HG02852 (cell line): Measurements from ENCODE around the gene EOLA2.
"Not testable (repeated sequence)": the region's sequence is repeated elsewhere in the genome, so short reads cannot be mapped to it uniquely, and the experiment has no call there.

Source experiments
- ATAC-seq: cut with Tn5 transposase; IDR thresholded peaks from one replicate; pipeline ENCODE4 v1.9.1; 2021; ENCODE audit warnings: mild to moderate bottlenecking, moderate library complexity; ENCODE audit not compliant: unreplicated experiment

The EOLA2 gene

DNA sequence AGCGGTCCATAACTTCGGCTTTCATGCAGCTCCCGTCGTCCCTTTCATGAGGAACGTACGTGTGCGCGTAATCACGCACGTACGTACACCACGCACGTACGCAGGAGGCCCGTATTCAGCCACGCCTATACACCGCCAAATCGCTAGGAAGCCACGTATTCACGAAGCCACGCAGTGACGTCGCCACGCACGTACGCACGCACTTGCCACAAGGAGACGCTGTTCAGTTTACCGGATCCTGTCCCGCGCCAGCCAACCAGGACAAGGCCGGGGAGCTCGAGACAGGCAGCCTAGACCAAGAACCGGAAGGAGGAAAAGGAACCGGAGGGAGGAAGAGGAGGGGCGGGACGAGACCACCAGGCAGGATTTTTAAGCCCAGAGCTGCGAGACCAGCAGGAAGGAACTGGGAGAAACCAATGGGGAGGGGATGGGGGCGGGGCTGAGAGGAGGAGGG lies at the start of gene EOLA2:
Gene EOLA2 (minus strand): TSS at position 65 of the 454 bp plus-strand sequence. CDS start 4,617 bp downstream, outside the sequence.
- peak; percentile 65 for ATAC-seq

DNA sequence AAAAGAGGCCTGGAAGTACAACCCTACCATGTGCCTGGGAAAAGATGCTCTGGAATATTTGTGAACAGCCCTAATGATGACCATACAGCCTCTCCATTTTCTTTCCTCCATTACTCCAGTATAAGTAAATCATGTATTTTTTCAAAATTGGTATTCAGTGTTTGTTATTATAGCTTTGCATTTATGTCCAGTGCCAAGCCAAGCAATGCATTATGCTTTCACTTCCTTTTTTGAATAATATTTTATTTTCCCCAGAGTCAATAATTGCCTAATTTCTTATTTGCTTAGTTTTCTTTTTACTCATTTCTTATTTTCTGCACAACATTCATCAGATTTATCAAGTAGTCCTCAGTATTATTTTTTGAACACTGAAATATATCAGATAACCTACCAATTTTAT lies 49.3 kb upstream of the EOLA2 start:
- no peak for ATAC-seq

GRCh38 chrX:149984411-149984810 lies 46.1 kb upstream of the EOLA2 start:
- ATAC-seq, result no peak

DNA sequence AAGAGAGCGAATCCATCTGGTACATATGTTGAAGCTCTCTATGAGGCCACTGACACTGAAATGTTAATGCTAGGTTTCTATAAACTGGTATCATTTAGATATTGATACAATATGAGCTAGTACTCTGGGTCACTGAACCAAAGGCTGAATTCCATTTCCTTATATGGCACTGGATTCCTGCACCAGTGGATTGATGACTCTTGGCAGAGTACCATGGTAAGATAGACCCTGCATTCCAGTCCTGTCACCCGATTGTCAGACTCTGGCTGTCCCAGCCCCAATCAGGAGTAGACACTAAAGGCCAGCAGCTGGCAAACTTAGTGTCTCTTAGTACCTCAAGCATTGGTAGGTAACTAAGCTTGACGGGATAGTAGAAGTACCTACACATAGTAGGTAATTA lies 44.0 kb upstream of the EOLA2 start:
- ATAC-seq, result no peak

DNA sequence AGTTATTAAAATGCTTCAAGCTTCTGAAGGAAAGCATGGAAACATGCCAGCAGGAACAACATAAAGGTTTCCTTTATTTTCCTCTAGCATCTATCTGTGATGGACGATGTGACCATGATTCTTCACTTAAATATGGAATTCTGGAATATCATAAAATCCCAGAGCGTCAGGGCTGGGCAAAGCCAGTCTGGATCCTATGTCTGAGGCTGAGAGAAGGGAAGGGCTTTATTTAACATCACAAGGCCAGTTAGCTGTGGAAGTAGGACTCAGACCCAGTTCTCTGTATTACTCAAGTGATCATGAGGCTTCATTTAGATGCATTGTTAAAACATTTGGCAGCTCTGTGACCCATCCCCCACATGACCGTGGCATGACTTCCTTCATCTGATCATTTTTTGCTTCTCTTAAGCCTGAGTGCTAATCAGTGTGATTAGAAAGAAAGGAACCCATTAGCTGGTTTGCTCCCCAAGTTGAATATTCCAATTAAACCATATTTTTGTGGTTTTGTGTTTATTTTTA lies 40.9 kb upstream of the EOLA2 start:
- no peak for ATAC-seq

DNA sequence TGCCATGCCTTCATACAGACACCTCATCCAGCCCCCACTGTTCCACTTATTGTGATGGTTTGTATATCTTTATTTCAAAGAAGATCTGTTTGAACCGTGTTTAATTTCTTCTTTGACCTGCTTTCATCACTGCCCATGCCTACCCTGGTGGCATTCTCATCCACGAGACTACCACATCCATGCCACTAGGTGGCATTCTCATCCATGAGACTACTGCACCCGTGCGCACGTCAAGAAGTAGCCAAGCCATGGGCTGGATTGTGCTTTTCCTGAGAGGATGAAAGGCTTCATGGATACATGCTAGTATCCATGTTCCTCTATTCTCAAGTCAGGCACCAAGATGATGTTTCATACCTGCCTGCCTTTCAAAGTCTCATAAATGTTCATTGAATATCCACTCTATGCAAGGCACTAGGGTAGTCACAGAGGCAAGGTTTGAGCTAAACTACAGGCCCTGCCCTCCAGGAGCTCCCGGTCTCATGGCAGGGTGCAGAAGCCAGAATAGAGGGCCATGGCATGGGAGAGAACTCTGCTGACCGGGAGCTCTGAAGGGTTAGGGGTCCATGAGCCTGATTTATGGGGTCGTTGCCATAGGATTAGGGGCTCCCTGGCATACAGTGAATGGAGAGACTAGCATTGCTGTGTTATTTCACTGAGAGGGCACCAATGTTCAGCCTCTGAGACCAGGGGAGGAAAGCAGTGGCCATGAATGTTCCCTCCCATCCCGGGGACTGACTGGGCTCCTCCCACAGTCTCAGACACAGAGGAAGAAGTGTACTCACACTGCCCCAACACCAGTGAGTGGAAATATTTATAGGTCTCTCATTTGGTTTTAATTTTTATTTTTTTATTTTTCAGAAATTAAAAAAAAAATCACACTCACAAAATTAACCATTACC lies 24.8 kb upstream of the EOLA2 start:
- ATAC-seq, result peak; percentile 83

GRCh38 chrX:149962010-149962409 lies 23.7 kb upstream of the EOLA2 start:
- ATAC-seq, result no peak

- ATAC-seq, result no peak
Measured at GRCh38 chrX:149961572-149961971, 23.3 kb upstream of the EOLA2 start.

DNA sequence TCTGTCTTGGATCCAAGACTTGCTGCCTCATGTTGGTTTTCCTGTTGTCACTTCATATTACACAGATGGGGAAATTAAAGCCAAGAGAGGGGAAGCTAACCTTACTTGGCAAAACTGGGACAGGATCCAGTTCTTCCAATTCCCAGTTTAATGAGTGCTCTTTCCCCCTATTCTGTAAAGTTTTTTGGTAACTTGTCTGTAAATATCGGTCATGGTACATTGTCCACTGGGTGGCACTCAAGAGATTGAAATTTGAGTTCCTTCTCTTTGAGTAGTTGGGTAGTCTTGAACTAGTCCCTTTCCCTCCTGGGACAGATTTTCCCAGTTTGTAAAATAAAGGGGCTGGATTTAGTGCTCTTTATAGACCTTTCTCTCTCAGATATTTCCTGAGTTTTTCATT lies 12.4 kb upstream of the EOLA2 start:
- ATAC-seq, result no peak

DNA sequence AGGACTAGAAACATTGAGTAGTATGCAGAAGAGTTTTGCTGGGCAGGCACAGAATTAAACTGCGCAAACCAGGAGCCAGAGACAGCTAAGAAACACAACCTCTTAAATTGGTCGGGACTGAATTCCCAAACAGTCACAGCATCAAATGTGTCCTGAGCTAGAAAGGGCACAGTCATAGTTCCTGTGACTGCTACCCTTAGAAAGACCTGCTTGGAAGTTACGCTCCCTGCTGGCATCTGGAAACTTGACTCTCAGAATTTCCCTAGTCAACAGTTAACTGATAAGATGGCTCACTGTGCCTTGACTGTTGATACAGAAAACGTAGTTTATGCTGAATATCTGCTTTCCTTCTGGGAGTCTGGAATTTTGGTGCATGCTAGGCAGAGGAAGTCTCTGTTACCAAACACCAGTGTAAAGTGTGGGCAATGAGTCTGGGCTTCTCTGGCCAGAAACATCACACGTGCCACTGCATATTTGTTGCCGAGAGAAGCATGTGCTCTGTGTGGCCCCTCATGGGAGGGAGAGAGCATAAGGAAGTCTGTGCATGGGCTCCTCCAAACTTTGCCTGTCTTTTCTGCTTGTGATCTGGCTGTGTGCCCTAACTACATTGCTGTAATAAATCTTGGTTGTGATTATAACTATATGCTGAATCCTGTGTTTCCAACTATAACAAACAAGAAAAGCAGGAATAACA lies 11.6 kb upstream of the EOLA2 start:
- ATAC-seq, result no peak

GRCh38 chrX:149948016-149948415 lies 9.7 kb upstream of the EOLA2 start:
- ATAC-seq, result no peak

DNA sequence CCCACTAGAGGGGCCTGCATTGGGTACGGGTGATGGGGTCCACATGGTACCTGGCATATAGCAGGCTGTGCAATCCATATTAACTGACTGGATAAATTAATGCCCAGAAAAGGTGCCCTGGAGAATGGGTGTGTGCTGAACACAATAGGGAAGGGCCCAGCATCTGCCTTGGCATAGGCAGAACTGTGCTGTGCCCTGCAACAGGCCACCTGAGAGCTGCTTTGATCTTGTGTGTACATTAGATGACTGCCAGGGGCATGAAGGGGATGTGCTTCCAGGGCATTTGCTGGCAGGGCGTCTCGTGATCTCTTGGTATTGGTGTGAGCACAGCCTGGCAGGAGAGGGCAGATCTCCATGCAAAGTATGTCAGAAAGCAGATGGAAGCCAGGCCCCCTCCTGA lies 8.6 kb upstream of the EOLA2 start:
- not testable (repeated sequence) for ATAC-seq

GRCh38 chrX:149945820-149946219 lies 7.5 kb upstream of the EOLA2 start:
- not testable (repeated sequence) for ATAC-seq

GRCh38 chrX:149945087-149945670 lies 6.9 kb upstream of the EOLA2 start:
- not testable (repeated sequence) for ATAC-seq

DNA sequence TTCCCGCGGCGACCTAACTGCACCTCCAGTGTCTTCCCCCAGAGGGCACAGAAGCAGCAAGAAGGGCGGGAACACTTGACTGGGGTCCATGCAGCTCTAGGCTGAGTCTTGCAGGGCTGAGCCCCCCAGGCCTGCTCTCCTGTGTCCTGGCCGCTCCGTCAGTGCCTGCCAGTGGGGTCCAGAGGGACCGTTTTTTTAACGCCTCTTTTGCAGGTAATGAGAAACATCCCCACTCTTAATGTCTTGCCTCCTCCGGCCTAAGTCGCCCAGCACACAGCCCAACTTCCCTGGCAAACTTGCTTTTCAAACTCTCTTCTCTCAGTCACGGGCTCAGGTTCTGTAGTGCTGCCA lies 2.4 kb upstream of the EOLA2 start:
- ATAC-seq, result not testable (repeated sequence)

DNA sequence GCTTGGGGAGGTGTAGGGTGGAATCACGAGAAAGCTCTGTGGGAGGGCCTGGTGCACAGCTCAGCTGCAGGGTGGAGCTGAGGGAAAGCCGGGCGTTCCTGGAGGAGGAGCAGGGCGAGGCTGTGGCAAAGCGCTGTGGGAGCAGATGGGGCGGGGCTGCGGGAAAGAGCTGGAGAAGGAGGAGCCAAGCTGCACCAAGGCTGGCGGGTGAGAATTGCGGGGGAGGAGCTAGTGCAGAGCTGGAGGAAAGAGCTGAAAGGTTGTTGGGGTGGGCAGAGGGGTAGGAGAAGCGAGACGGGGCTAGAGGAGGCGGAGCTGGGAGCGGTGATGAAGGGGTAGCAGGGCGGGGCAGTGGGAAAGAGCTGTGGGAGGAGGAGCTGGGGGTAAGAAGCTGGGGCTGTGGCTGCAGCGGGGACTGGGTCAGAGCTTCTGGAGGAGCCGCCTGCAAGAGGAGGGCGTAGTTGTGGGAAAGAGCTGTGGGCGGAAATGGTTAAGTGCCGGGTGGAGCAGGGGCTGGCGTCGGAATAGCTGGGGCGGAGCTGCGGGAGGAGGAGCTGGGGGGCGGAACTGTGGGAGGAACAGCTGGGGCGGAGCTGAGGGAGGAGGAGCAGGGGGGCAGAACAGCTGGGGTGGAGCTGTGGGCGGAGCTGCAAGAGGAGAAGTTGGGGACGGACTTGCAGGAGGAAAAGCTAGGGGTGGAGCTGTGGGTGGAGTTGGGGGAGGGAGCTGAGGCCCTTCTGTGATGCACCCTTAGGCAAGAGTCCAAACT lies 1.8 kb upstream of the EOLA2 start:
- peak; percentile 44 for ATAC-seq

- peak; percentile 7 for ATAC-seq
Measured at GRCh38 chrX:149939655-149939904, 1.3 kb upstream of the EOLA2 start.

DNA sequence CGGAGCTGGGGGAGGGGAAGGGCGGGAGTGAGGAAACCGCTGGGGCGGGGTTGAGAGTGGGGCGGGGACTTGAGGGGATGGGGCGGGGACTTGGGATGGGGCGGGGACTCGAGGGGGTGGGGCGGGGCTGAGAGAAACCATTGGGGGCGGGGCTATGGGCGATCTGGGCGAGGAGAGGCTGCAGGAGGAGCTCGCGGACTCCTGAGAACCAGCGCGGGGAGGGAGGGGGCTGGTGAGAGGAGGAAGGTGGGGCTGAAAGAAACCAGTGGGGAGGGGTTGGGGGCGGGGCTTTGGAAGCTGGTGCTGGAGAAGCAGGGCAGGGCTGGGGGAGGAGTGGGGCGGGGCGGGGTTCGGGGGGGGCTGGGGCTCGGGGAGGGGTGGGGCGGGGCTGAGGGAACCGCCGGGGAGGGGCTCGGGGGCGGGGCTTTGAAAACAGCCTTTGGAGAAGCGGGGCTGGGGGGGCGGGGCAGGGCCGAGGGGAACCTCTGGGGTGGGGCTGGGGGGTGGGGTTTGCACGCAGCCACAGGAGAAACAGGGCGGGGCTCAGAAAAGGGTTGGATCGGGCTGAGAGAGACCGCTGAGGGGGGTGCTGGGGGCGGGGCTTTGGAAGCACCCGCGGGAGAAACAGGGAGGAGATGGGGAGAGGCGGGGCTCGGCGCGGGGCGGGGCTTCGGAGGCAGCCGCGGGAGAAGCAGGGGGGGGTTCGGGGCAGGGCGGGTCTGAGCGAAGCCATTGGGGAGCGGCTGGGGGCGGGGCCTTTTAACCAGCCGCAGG lies 777 bp upstream of the EOLA2 start:
- ATAC-seq, result no peak

DNA sequence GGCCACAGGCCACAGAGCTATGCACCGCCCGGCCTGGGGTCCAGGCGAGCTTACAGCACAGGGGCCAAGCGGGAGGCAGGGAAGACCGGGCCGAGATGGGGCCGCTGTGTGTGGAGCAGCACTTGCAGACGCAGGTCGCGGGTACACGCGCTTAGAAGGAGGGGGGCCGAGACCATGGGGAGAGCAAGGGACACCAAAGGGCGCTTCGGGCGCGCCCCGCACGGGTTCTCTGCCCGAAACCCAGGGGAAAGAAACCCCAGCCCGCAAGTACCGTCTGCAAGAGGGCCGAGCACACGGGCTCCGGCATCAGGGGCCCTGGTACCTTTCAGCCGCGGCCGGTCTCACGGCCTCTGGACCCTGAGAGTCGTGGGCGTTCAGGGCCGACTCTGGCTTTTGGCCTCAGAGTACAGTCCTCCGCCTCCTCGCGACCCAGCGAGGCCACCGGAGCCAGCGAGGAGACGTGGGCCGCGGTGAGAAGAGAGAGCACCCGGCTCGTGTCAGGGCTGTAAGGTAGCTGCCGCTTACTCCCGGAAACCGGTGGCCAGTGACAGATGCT lies 342 bp downstream of the EOLA2 start:
- peak; percentile 4 for ATAC-seq

GRCh38 chrX:149937328-149937727 lies 963 bp downstream of the EOLA2 start:
- not testable (repeated sequence) for ATAC-seq
